GM12878 (cell line): ENCODE measurements around the gene TRIM47. TPM values are rescaled to one million over a fixed set of nuclear protein-coding genes. Genes with fewer than 3 reads are reported as not detected.

Source experiments
- ATAC-seq: fragments of 200-7000 bp; cut with Tn5 transposase; 3 replicates; pipeline ENCODE4 v1.9.1; 2020; ENCODE audit warnings: mild to moderate bottlenecking, moderate library complexity
- BruUV-seq: library from RNA; stranded (reverse); fragments of 400-500 nt; replicated peaks from 2 replicates; lab custom pipeline; 2021; lab: Mats Ljungman, UMichigan
- CTCF ChIA-PET: fragments of 300-600 bp; sonication (Branson Sonifier 250); formaldehyde crosslinking; extraction: SDS; loops from one replicate; lab custom pipeline; 2021; ENCODE audit warnings: inconsistent platforms; lab: Yijun Ruan, JAX
- POLR2A ChIA-PET: fragments of 350-600 bp; formaldehyde crosslinking; extraction: SDS; loops from one replicate; lab custom pipeline; 2021; ENCODE audit warnings: inconsistent platforms; lab: Charles Lee
- RAD21 ChIA-PET: fragments of 300-600 bp; sonication (Branson Sonifier 250); formaldehyde crosslinking; loops from one replicate; lab custom pipeline; 2023; ENCODE audit warnings: antibody characterized with exemption; ENCODE audit not compliant: unreplicated experiment; lab: Charles Lee
- SMC1A ChIA-PET: fragments of 300-600 bp; sonication (Branson Sonifier 250); formaldehyde crosslinking; loops from one replicate; lab custom pipeline; 2023; ENCODE audit not compliant: unreplicated experiment, uncharacterized antibody; lab: Charles Lee
- DNase-seq: peaks from one replicate; pipeline ENCODE4 v3.0.0-alpha.2; 2011; ENCODE audit warnings: low read depth, low spot score
- FAIRE-seq: peaks from 3 replicates; lab custom pipeline; 2011; peaks lifted over from hg19 to GRCh38; lab: Jason Lieb, UNC
- H2AFZ ChIP-seq: 2 replicates; pipeline ENCODE4 v1.6.0; 2011; ENCODE audit warnings: low read depth, low read length, control low read depth; ENCODE audit not compliant: control insufficient read depth
- H3K27ac ChIP-seq: 2 replicates; pipeline ENCODE4 v1.5.1; 2011; ENCODE audit warnings: control low read depth; ENCODE audit not compliant: control insufficient read depth, insufficient read depth
- H3K27me3 ChIP-seq, 2 experiments: replicated peaks in 1 of 2; 2 replicates each; pipeline versions ENCODE4 v1.6.0 to v1.6.1; 2011; ENCODE audit warnings: low read length in 1 of 2; ENCODE audit not compliant: control insufficient read depth in 2 of 2, insufficient read depth in 2 of 2
- H3K36me3 ChIP-seq, 2 experiments: 2 replicates each; pipeline ENCODE4 v1.5.1; 2011; ENCODE audit warnings: low read length in 1 of 2; ENCODE audit not compliant: control insufficient read depth in 2 of 2, insufficient read depth in 2 of 2
- H3K4me1 ChIP-seq: 2 replicates; pipeline ENCODE4 v1.6.1; 2011; ENCODE audit warnings: mild to moderate bottlenecking, low read length, moderate library complexity, mixed read lengths; ENCODE audit not compliant: control insufficient read depth, insufficient read depth
- H3K4me2 ChIP-seq: 2 replicates; pipeline ENCODE4 v1.6.0; 2011; ENCODE audit warnings: control low read depth; ENCODE audit not compliant: control insufficient read depth, insufficient read depth
- H3K4me3 ChIP-seq: fragments of 200-600 bp; sonication (generic); 2 replicates; pipeline ENCODE4 v1.5.1; 2016
- H3K79me2 ChIP-seq: 2 replicates; pipeline ENCODE4 v1.6.0; 2011; ENCODE audit warnings: low read length; ENCODE audit not compliant: control insufficient read depth, insufficient read depth
- H3K9ac ChIP-seq: 2 replicates; pipeline ENCODE4 v1.8.0; 2011; ENCODE audit warnings: low read length, control low read depth, mixed read lengths; ENCODE audit not compliant: control insufficient read depth, insufficient read depth
- H3K9me3 ChIP-seq: replicated peaks from 3 replicates; pipeline ENCODE4 v1.5.1; 2011; ENCODE audit warnings: mild to moderate bottlenecking, low read length; ENCODE audit not compliant: control insufficient read depth, insufficient read depth
- H4K20me1 ChIP-seq: 2 replicates; pipeline ENCODE4 v1.6.0; 2011; ENCODE audit not compliant: control insufficient read depth, insufficient read depth
- ATF7 ChIP-seq: fragments of 450-650 bp; IDR thresholded peaks from 2 replicates; pipeline ENCODE4 v1.6.1; 2016; ENCODE audit warnings: low read depth, mild to moderate bottlenecking
- CEBPZ ChIP-seq: fragments of 150-350 bp; IDR thresholded peaks from 2 replicates; pipeline ENCODE4 v1.6.1; 2016; ENCODE audit warnings: low read depth, low read length
- HDAC2 ChIP-seq: fragments of 200-600 bp; sonication (generic); IDR thresholded peaks from 2 replicates; pipeline ENCODE4 v1.6.1; 2017
- MTA3 ChIP-seq: IDR thresholded peaks from 2 replicates; pipeline ENCODE4 v1.6.1; 2012; ENCODE audit warnings: low read length, inconsistent platforms, borderline replicate concordance
- MXI1 ChIP-seq: fragments of 150-350 bp; IDR thresholded peaks from 2 replicates; pipeline ENCODE4 v1.6.1; 2011; ENCODE audit warnings: low read depth, mild to moderate bottlenecking, inconsistent platforms, low read length, improper control_type of control experiment
- POLR2A ChIP-seq: IDR thresholded peaks from 2 replicates; pipeline ENCODE4 v1.6.1; 2011; ENCODE audit warnings: low read depth, mild to moderate bottlenecking, low read length
- RAD51 ChIP-seq: fragments of 450-650 bp; IDR thresholded peaks from 2 replicates; pipeline ENCODE4 v1.6.1; 2016; ENCODE audit warnings: moderate library complexity, mild to moderate bottlenecking, inconsistent platforms
- TAF1 ChIP-seq: IDR thresholded peaks from 2 replicates; pipeline ENCODE4 v1.6.1; 2011; ENCODE audit warnings: mild to moderate bottlenecking, low read depth, low read length, borderline replicate concordance
- TBL1XR1 ChIP-seq: IDR thresholded peaks from 2 replicates; pipeline ENCODE4 v1.6.1; 2012; ENCODE audit warnings: low read depth, low read length, improper control_type of control experiment
- ZBTB4 ChIP-seq: fragments of 450-650 bp; formaldehyde crosslinking; IDR thresholded peaks from 2 replicates; pipeline ENCODE4 v1.4.0; 2022; ENCODE audit warnings: mild to moderate bottlenecking, moderate library complexity
- ZNF592 ChIP-seq: fragments of 450-650 bp; IDR thresholded peaks from 2 replicates; pipeline ENCODE4 v1.6.1; 2017; ENCODE audit warnings: mild to moderate bottlenecking, moderate library complexity
- WGBS: methylation state at CpG from one replicate; pipeline ENCODE4 v1.1.6; 2016; ENCODE audit warnings: low lambda C conversion rate; ENCODE audit not compliant: insufficient replicate concordance, insufficient coverage; ENCODE audit errors: missing lambda C conversion rate; 5-methylcytosine and 5-hydroxymethylcytosine counted together
- in situ Hi-C: fragments of 300-500 bp; cut with MboI; formaldehyde crosslinking; loops from 9 replicates; pipeline ENCODE4 v1.14.3; 2018; ENCODE audit warnings: mixed read lengths
- intact Hi-C: fragments of 100-400 bp; cut with micrococcal nuclease; formaldehyde crosslinking; loops from one replicate; pipeline ENCODE4 v1.14.2; 2022; ENCODE audit not compliant: unreplicated experiment
- polyA plus RNA-seq, 11 experiments: library from polyadenylated mRNA; depleted of rRNA in 4 of 11; unstranded in 6 of 11; stranded (reverse) in 5 of 11; fragments of >200 nt; fragmentation: Nextera tagmentation in 4 of 11; fragmentation: Illumina TruSeq in 1 of 11; extraction: Ambion mirVana in 4 of 11; extraction: Trizol in 1 of 11; gene quantifications; 1 replicate in 1 of 11; 2 replicates in 10 of 11; pipeline versions ENCODE4 v1.2.1 to v1.2.3, GENCODE V29; 2011 to 2016; ENCODE audit warnings: inconsistent platforms in 2 of 11, missing spikeins in 2 of 11, low read depth in 1 of 11
- total RNA-seq, 4 experiments: library from RNA; depleted of rRNA in 3 of 4; stranded (reverse); fragments of >200 nt in 3 of 4; fragmentation: Illumina TruSeq in 1 of 4; extraction: Trizol in 1 of 4; gene quantifications; 2 replicates each; pipeline versions ENCODE4 v1.2.1 to v1.2.3, GENCODE V29; 2013 to 2021

Gene TRIM47
- total and polyA plus RNA-seq, 10 of the 15 experiments (the other 5 are each of a cell fraction or from before 2014, with no cell fraction given): 0.35 to 9.7 (median 5.3) TPM

GRCh38 chr17:75831032-75831571 lies 47.3 kb downstream of the TRIM47 start:
- H4K20me1 ChIP-seq: no peaks in the 10 kb centered on the region
- H3K4me3 ChIP-seq: no peak overlapping the region
- intact Hi-C loops (no loop called here), in situ Hi-C loops (no loop called here)
- H3K27ac ChIP-seq: no peak overlapping the region
- RAD21 ChIA-PET: no interaction called here
- no TSS peak for BruUV-seq
- H2AFZ ChIP-seq: no peak overlapping the region
- no peak overlapping the region for H3K4me2 ChIP-seq
- H3K4me1 ChIP-seq: no peaks in the 10 kb centered on the region
- CTCF ChIA-PET: interaction anchor here (1.0 to 5.9 kb wide), 7 partner anchors 15 to 78 kb away, joined by 3 to 63 read pairs (median 6); partner anchors contain the start of genes GALK1 and TRIM65
- SMC1A ChIA-PET: interaction anchor here (1.4 kb wide), 1 partner anchor 67 kb away, joined by 4 read pairs; no protein-coding TSS in a partner anchor
- H3K79me2 ChIP-seq: no peaks in the 10 kb centered on the region
- WGBS: 87% methylated on average over 9 of the region's 15 CpGs
- no peak overlapping the region for H3K9ac ChIP-seq
- no peak for FAIRE-seq
- no peak for ATAC-seq
- H3K27me3 ChIP-seq: no peaks in the 10 kb centered on the region
- POLR2A ChIA-PET: interaction anchor here (0.7 kb wide), 1 partner anchor 13 kb away, joined by 3 read pairs; no protein-coding TSS in a partner anchor
- no peaks in the 10 kb centered on the region for H3K9me3 ChIP-seq
- DNase-seq: no peak
- peaks cover 3 to 8% of the 10 kb centered on the region in 2 experiments; a peak in 3 of 4 replicates for H3K36me3 ChIP-seq
- TF ChIP-seq TAF1: no peak
- TF ChIP-seq MXI1: no peak
- TF ChIP-seq CEBPZ: no peak
- no peak for TF ChIP-seq ATF7
- TF ChIP-seq POLR2A: no peak
- TF ChIP-seq ZBTB4 (CRISPR knock-in tag): no peak
- TF ChIP-seq HDAC2: no peak
- TF ChIP-seq RAD51: no peak
- no peak for TF ChIP-seq MTA3
- no peak for TF ChIP-seq TBL1XR1
- TF ChIP-seq ZNF592: no peak
